Effector memory CD4-positive, alpha-beta T cell (primary cell): Measurements from ENCODE around the gene EXD3.
A peak's percentile ranks its signal among the peaks of the same experiment; 100 is the strongest.

Experiments used
- DNase-seq, 3 donors: peaks; one replicate each; pipeline ENCODE4 v3.0.0-alpha.2; 2020
- H3K27ac ChIP-seq: 2 replicates; pipeline ENCODE4 v1.7.0; 2013; ENCODE audit warnings: mild to moderate bottlenecking, low read length, moderate library complexity; ENCODE audit not compliant: insufficient read depth, poor library complexity, severe bottlenecking
- H3K27me3 ChIP-seq: replicated peaks from 2 replicates; pipeline ENCODE4 v1.7.0; 2013; ENCODE audit warnings: mild to moderate bottlenecking, low read length; ENCODE audit not compliant: insufficient read depth, control insufficient read depth, poor library complexity, severe bottlenecking
- H3K36me3 ChIP-seq: 2 replicates; pipeline ENCODE4 v1.7.0; 2013; ENCODE audit warnings: mild to moderate bottlenecking, low read length, moderate library complexity; ENCODE audit not compliant: control insufficient read depth, insufficient read depth
- H3K4me1 ChIP-seq: 2 replicates; pipeline ENCODE4 v1.7.0; 2013; ENCODE audit warnings: low read length, mild to moderate bottlenecking; ENCODE audit not compliant: control insufficient read depth, insufficient read depth, poor library complexity, severe bottlenecking
- H3K4me3 ChIP-seq: 2 replicates; pipeline ENCODE4 v1.7.0; 2013; ENCODE audit warnings: low read length, low read depth, mild to moderate bottlenecking; ENCODE audit not compliant: insufficient read depth, poor library complexity, severe bottlenecking
- H3K9me3 ChIP-seq: 2 replicates; pipeline ENCODE4 v1.7.0; 2013; ENCODE audit warnings: mild to moderate bottlenecking, low read length, moderate library complexity; ENCODE audit not compliant: control insufficient read depth

Gene EXD3

GRCh38 chr9:137463931-137464290, 40.9 kb upstream of the EXD3 start:
- Histone ChIP-seq H3K4me1 (peaks cover 35% of the 10 kb centered on the region), H3K4me3 (no peak overlapping the region), H3K27ac (no peak overlapping the region), H3K27me3 (no peaks in the 10 kb centered on the region), H3K36me3 (no peaks in the 10 kb centered on the region), H3K9me3 (no peaks in the 10 kb centered on the region)
- DNase-seq, result no peak

DNA sequence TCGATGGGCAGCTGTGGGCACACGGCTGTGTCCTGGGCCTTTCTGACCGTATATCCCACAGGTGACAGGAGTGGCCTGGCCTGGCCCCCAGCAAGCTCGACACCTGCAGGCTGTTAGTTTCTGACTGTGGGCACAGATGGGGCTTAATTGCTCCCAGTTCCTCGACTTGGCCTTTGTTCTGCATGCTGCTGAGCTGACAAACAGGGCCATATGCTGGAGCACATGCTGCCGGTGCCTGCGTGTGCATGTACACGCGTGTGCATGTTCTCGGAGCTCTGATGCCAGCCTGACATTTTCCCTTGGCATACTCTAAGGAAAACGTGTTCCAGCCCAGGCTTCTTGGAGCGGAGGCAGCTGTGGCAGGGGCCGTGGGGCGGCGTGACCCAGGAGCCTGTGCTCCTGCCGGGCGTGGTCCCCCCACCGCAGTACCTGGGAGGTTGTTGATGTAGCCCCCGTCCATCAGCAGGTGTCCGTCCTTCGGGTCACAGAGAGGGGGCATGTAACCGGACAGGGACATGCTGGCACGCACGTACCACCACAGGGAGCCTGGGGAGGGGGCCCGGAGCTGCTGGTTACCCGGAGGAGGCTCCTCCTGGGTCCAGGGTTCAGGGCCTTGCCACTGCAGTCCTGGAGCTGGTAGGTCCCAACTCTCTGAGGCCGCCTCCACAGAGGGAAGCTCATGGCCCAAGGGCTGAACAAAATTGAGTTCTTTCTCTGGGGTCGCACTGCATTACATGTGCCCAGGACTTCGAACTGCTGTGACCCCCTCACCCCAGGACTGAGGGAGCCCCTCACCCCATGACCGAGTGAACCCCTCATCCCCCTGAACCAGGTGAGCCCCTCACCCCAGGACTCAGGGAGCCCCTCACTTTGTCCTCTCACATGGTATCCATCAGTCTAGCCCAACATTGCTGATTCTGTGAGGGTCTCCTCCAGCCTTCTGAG, 40.3 kb upstream of the EXD3 start:
- no peaks in the 10 kb centered on the region for H3K9me3 ChIP-seq
- no peak overlapping the region for H3K27ac ChIP-seq
- DNase-seq, result no peak
- no peaks in the 10 kb centered on the region for H3K27me3 ChIP-seq
- peak overlapping the region; percentile 47 for H3K4me3 ChIP-seq
- H3K4me1 ChIP-seq, result peaks cover 40% of the 10 kb centered on the region
- no peaks in the 10 kb centered on the region for H3K36me3 ChIP-seq

DNA sequence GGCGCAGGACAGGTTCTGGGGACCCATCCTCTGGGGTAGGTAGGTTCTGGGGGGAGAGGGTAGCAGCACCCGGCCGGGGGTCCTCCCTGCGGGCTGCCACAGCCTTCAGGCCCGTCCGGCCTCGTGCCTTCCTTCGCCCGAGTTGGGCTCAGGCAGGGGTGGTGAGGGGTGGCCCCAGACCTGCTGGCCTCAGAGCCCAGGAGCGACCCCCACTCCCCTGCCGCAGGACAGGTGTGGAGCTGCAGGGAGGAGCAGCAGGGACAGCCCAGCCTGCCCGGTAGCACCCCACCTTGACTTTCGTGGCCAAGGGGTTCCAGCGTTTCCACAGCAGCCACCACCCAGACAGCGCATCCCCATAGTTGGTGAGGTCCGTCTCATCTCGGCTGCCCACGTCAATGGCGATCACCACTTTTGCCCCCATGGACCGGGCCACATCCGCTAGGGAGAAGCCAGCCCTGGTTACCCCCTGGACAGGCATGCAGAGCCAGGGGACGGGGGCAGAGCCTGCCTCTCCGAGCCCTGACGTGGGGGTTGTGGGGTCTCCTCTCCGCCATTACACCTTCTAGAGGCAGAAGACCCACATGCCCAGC, 39.5 kb upstream of the EXD3 start:
- no peak for DNase-seq
- Histone ChIP-seq H3K4me1 (peaks cover 44% of the 10 kb centered on the region), H3K36me3 (no peaks in the 10 kb centered on the region), H3K27me3 (no peaks in the 10 kb centered on the region), H3K4me3 (peak overlapping the region; percentile 47), H3K27ac (peak overlapping the region; percentile 59), H3K9me3 (no peaks in the 10 kb centered on the region)

DNA sequence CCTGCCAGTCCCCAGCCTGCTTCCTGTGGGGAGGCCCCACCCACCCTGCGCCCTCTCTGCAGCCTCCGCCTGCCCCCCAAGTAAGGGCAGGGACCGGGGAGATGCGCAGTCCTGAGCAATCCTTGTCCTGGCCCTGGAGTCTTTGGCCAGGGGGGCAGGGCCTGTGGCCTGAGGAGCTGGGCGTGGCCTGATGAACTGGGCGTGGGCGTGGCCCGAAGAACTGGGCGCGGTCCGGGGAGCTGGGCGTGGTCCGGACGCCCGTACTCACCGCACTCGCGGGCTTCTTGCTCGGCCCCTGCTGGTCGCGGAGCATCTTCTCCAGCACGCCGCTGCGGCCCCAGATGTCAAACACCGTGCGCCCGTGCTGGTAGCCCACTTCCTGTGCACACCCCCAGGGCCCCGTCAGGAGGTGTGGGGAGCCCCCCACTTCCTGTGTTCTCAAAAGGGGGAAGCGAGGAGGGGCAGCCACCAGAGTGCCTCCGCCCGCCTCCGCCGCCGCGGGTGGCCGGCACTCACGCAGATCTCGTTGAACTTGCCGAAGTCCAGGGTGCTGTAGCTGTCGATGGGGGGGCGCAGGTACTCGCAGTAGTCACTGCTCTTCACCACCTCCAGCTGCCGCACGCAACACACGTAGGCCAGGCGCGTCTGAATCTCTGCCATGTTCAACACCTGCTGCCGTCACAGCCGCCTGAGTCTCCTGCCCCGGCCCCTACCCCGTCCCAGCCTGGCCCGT, 38.9 kb upstream of the EXD3 start:
- peak; percentile 63 to 71 (median 67) for DNase-seq
- Histone ChIP-seq H3K27ac (peak overlapping the region; percentile 59), H3K4me1 (peaks cover 44% of the 10 kb centered on the region), H3K27me3 (no peaks in the 10 kb centered on the region), H3K4me3 (peak overlapping the region; percentile 47), H3K36me3 (peaks cover 6% of the 10 kb centered on the region), H3K9me3 (no peaks in the 10 kb centered on the region)

DNA sequence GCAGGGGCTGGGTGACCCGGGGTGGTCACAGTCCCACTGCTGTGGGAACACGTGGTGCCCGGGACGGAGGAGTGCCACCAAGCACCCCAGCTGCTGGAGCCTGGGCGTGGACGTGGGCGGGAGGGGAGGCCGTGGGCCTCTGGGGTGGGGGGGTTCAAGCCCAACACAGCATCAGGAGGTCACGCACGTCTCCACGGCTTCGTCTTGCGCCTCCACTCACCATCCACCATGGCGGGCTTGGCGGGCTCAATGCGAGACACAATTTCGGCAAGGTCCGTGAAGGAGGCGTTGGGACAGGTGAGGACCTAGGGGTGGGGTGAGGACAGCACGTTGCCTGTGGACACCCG, 38.3 kb upstream of the EXD3 start:
- Histone ChIP-seq H3K4me1 (peaks cover 44% of the 10 kb centered on the region), H3K27ac (peak overlapping the region; percentile 59)

DNA sequence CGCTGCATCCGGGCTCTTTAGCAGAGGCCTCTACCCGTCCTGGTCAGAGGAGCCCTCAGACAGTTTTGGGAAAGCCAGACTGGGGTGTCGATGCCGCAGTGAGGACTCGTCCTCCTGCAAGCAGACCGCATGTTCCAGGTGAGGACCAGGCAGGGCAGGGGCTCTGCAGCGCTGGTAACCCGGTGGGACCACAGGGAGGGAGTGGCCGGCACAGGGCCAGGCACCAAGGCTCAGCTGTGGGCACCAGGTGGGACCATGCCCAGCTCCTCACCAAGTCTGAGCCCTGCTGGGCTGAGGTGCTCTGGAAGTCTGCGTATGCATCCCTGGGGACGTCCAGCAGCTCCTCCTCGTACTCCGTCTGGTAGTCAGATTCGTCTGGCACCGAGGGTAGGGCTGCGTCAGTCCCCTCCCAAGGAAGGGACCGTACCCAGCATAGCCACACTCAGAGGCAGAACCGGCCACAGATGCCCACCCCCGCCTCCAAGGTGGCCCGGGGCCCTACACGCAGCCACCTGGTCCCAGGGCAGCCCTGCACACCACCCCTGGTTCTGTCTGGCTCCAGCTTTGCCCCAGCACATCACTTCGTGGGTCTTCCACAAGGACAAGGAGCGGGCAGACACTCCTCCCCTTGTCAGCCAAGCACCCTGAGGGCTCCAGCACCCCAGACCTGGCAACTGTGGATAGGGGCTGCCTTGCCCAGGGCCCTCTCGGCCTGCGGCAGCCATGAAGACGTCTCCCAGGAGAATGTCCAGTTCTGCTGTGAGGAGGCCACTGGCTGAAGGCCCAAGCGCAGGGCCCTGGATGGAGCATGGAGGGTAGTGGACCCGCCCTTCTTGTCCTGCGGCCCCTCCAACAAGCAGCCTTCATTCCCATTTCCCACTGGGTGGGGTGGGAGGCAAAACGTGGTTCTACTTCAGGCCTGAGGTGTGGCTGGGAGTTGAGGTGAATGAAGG, 37.7 kb upstream of the EXD3 start:
- H3K27ac ChIP-seq, result no peak overlapping the region
- no peaks in the 10 kb centered on the region for H3K9me3 ChIP-seq
- H3K4me3 ChIP-seq, result no peak overlapping the region
- H3K36me3 ChIP-seq, result peaks cover 11% of the 10 kb centered on the region
- H3K27me3 ChIP-seq, result no peaks in the 10 kb centered on the region
- DNase-seq, result no peak
- peaks cover 44% of the 10 kb centered on the region for H3K4me1 ChIP-seq

More for the DNA sequence above, 38.3 kb upstream of the EXD3 start:
- H3K36me3 ChIP-seq, result peaks cover 11% of the 10 kb centered on the region
- no peak for DNase-seq
- no peaks in the 10 kb centered on the region for H3K27me3 ChIP-seq
- no peak overlapping the region for H3K4me3 ChIP-seq
- H3K9me3 ChIP-seq, result no peaks in the 10 kb centered on the region

DNA sequence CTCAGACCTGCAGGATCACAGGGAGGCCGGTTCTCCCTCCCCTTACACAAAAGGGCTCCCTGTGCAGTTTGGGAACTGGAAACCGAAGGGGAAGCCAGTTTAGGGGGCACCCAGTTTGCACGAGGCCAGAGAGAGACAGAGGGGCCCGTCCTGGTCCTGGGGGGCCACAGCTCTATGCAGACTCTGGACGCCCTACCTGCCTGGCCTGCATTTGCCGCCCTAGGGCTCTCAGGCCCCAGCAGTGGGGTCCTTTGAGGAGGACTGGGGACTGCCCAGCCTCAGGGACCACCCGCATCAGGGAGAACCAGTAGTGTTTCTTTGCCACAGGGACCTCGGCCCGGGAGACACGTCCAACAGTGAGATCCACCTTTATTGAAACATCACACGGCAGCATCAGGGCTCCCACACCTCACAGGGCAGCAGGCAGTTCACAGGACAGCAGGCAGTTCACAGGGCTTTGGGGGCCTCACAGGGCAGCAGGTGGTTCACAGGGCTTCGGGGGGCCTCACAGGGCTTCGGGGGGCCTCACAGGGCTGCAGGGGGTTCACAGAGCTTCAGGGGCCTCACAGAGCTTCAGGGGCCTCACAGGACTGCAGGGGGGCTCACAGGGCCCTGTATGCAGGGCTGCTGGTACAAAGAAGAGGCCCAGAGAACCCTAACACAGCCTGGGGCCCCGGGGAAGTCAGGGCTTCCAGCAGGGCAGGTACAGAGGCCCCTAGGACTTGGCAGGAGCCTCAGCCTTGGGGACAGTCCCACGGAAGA, 36.8 kb upstream of the EXD3 start:
- Histone ChIP-seq H3K4me3 (peak overlapping the region; percentile 39), H3K36me3 (peaks cover 11% of the 10 kb centered on the region), H3K27ac (peak overlapping the region; percentile 66), H3K27me3 (no peaks in the 10 kb centered on the region), H3K9me3 (no peaks in the 10 kb centered on the region), H3K4me1 (peaks cover 47% of the 10 kb centered on the region)
- no peak for DNase-seq

GRCh38 chr9:137459152-137459600, 36.2 kb upstream of the EXD3 start, which contains the start of gene NSMF:
TSS of gene NSMF (minus strand) at chr9:137459334. CDS start at chr9:137459102, 232 bp downstream.
- Histone ChIP-seq H3K27me3 (no peaks in the 10 kb centered on the region), H3K9me3 (no peaks in the 10 kb centered on the region), H3K27ac (peak within 1 kb of the TSS; percentile 66), H3K36me3 (peaks cover 11% of the 10 kb centered on the region), H3K4me3 (peak within 1 kb of the TSS; percentile 56), H3K4me1 (peaks cover 53% of the 10 kb centered on the region)
- DNase-seq, result peak; percentile 87 to 92 (median 92)
